ENCODE measurements around the gene PRSS3. TPM values are rescaled to one million over a fixed set of nuclear protein-coding genes. Genes with fewer than 3 reads are reported as not detected.
"Not testable (repeated sequence)": the region's sequence is repeated elsewhere in the genome, so short reads cannot be mapped to it uniquely, and the experiment has no call there.

PRSS3 gene
- polyA plus RNA-seq, 1 donor from 2014 or later: not detected

- not testable (repeated sequence) for H3K4me3 ChIP-seq (ENCODE audit: low read length); H2AFZ ChIP-seq (ENCODE audit: low read depth, low read length)
Measured at GRCh38 chr9:33807156-33807555, 11.8 kb downstream of the PRSS3 start.

GRCh38 chr9:33808979-33809322 is 13.6 kb downstream of the PRSS3 start:
- H3K9me2 ChIP-seq (ENCODE audit: insufficient read depth, low read length); H3K27ac ChIP-seq (ENCODE audit: low read length); H3F3A ChIP-seq (ENCODE audit: insufficient read depth, low read length, poor library complexity, severe bottlenecking); H3K9me3 ChIP-seq (ENCODE audit: low read length); H2AFZ ChIP-seq (ENCODE audit: low read depth, low read length); H3K79me2 ChIP-seq (replicated peaks; ENCODE audit: insufficient read depth, low read length); H3K4me2 ChIP-seq (ENCODE audit: low read length); H3K27me3 ChIP-seq (ENCODE audit: insufficient read depth, low read depth, low read length); H3K36me3 ChIP-seq (ENCODE audit: insufficient read depth, low read length); H3K9ac ChIP-seq (ENCODE audit: low read length); H4K20me1 ChIP-seq (ENCODE audit: insufficient read depth); H3K4me3 ChIP-seq (ENCODE audit: low read length): not testable (repeated sequence)

More at GRCh38 chr9:33807156-33807555, 11.8 kb downstream of the PRSS3 start:
- not testable (repeated sequence) for H3K9me2 ChIP-seq (ENCODE audit: insufficient read depth, low read length); H3K27ac ChIP-seq (ENCODE audit: low read length); H3F3A ChIP-seq (ENCODE audit: insufficient read depth, low read length, poor library complexity, severe bottlenecking); H3K36me3 ChIP-seq (ENCODE audit: insufficient read depth, low read length); H3K27me3 ChIP-seq (ENCODE audit: insufficient read depth, low read depth, low read length); H3K9me3 ChIP-seq (ENCODE audit: low read length); H3K79me2 ChIP-seq (replicated peaks; ENCODE audit: insufficient read depth, low read length); H4K20me1 ChIP-seq (ENCODE audit: insufficient read depth); H3K4me2 ChIP-seq (ENCODE audit: low read length); H3K9ac ChIP-seq (ENCODE audit: low read length)

- Histone ChIP-seq H3K4me3 (ENCODE audit: low read length) (no peak overlapping the region), H3K4me2 (ENCODE audit: low read length) (no peak overlapping the region), H3K36me3 (ENCODE audit: insufficient read depth, low read length) (no peaks in the 10 kb centered on the region), H3K27ac (ENCODE audit: low read length) (no peak overlapping the region), H4K20me1 (ENCODE audit: insufficient read depth) (no peaks in the 10 kb centered on the region), H3K9ac (ENCODE audit: low read length) (no peak overlapping the region), H2AFZ (ENCODE audit: low read depth, low read length) (no peak overlapping the region), H3K79me2 (replicated peaks; ENCODE audit: insufficient read depth, low read length) (no peaks in the 10 kb centered on the region), H3K9me3 (ENCODE audit: low read length) (no peaks in the 10 kb centered on the region), H3K27me3 (ENCODE audit: insufficient read depth, low read depth, low read length) (no peaks in the 10 kb centered on the region), H3K9me2 (ENCODE audit: insufficient read depth, low read length) (no peaks in the 10 kb centered on the region), H3F3A (ENCODE audit: insufficient read depth, low read length, poor library complexity, severe bottlenecking) (no peaks in the 10 kb centered on the region)
- TF ChIP-seq EZH2 (IDR thresholded peaks at IDR 0.05; ENCODE audit: borderline replicate concordance, insufficient read depth, low read length, poor library complexity, severe bottlenecking) (no peak), SMC3 (conservative IDR thresholded peaks at IDR 0.05; ENCODE audit: poor library complexity) (no peak), CTCF (IDR thresholded peaks at IDR 0.05; ENCODE audit: poor library complexity, severe bottlenecking) (no peak), TAF1 (IDR thresholded peaks at IDR 0.05; ENCODE audit: low read depth) (no peak), POLR2AphosphoS5 (IDR thresholded peaks at IDR 0.05) (no peak), EP300 (conservative IDR thresholded peaks at IDR 0.05; ENCODE audit: poor library complexity, severe bottlenecking) (no peak)
Measured at GRCh38 chr9:33809506-33809905, 14.1 kb downstream of the PRSS3 start.

- Histone ChIP-seq H3K9me3 (ENCODE audit: low read length) (no peaks in the 10 kb centered on the region), H3K4me2 (ENCODE audit: low read length) (no peak overlapping the region), H2AFZ (ENCODE audit: low read depth, low read length) (peak overlapping the region; percentile 37), H3K27ac (ENCODE audit: low read length) (peak overlapping the region; percentile 47), H3F3A (ENCODE audit: insufficient read depth, low read length, poor library complexity, severe bottlenecking) (no peaks in the 10 kb centered on the region), H3K4me3 (ENCODE audit: low read length) (no peak overlapping the region), H3K27me3 (ENCODE audit: insufficient read depth, low read depth, low read length) (no peaks in the 10 kb centered on the region), H3K36me3 (ENCODE audit: insufficient read depth, low read length) (no peaks in the 10 kb centered on the region), H3K79me2 (replicated peaks; ENCODE audit: insufficient read depth, low read length) (peaks cover 14% of the 10 kb centered on the region), H4K20me1 (ENCODE audit: insufficient read depth) (no peaks in the 10 kb centered on the region), H3K9ac (ENCODE audit: low read length) (no peak overlapping the region), H3K9me2 (ENCODE audit: insufficient read depth, low read length) (no peaks in the 10 kb centered on the region)
- TF ChIP-seq RAD21 (conservative IDR thresholded peaks at IDR 0.05) (peak; percentile 63), POLR2AphosphoS5 (IDR thresholded peaks at IDR 0.05) (no peak), MXI1 (conservative IDR thresholded peaks at IDR 0.05; ENCODE audit: poor library complexity, severe bottlenecking) (no peak), SMC3 (conservative IDR thresholded peaks at IDR 0.05; ENCODE audit: poor library complexity) (peak; percentile 73), TAF1 (IDR thresholded peaks at IDR 0.05; ENCODE audit: low read depth) (no peak), REST (IDR thresholded peaks at IDR 0.05; ENCODE audit: borderline replicate concordance) (no peak), EZH2 (IDR thresholded peaks at IDR 0.05; ENCODE audit: borderline replicate concordance, insufficient read depth, low read length, poor library complexity, severe bottlenecking) (no peak), CTCF (IDR thresholded peaks at IDR 0.05; ENCODE audit: poor library complexity, severe bottlenecking) (peak; percentile 72), EP300 (conservative IDR thresholded peaks at IDR 0.05; ENCODE audit: poor library complexity, severe bottlenecking) (no peak)
Measured at GRCh38 chr9:33813712-33814641, 18.6 kb downstream of the PRSS3 start.
